ENCODE data around the gene MROH7.

MROH7 gene

DNA sequence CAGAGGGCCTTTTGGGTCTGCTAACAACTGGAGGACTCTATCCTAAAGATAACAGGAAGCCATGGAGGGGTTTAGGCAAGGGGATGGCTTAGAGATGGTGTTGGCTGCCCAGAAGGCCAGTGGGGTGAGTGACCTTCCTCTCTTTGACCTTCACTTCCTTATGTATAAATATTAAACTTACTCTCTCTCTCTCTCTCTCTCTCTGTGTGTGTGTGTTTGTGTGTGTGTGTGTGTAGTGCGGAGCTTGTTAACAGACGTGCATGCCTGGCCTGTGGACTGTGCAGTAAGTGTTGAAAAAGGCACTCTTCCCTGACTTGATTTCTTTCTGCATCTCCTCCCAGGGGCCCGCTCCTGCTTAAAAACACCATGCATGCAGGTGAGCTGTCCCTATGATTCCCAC is 10.0 kb downstream of the MROH7 start:
- DNase-seq (ENCODE audit: low read depth): no peak

DNA sequence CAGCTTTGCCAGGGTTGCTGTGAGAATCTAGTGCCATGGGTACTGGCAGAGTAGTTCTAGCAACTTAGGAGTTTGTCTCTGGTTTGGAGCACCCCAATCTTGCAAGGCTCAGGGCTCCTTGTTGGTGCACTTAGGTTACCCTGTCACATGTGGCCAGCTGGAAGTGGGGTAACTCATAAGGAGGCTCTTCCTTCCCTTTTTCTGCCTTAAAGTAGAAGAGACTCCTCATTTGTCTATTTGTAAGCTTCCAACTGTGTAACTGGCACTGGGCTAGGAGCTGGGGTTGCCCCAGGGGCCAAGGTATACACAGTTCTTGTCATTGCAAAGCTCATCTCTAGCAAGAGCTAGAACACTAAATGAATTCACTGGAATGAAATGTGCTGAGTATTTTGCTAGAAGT is 10.6 kb downstream of the MROH7 start:
- no peak for DNase-seq (ENCODE audit: low read depth)

DNA sequence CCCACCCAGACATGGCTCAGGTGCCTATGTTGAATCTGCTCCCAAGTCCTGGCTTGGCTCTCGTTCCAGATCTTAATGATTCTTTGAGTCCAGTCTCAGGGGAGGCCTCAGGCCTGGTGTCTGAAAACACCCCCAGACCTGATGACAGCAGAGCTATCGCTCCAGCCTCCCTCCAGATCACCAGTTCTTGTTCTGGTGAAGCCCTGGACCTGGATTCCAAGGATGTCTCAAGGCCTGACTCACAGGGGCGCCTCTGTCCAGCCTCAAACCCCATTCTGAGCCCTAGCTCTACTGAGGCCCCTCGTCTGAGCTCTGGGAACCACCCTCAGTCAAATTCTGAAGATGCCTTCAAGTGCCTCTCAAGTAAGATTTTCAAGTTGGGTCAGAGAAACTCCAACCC is 11.4 kb downstream of the MROH7 start:
- no peak for DNase-seq (ENCODE audit: low read depth)

DNA sequence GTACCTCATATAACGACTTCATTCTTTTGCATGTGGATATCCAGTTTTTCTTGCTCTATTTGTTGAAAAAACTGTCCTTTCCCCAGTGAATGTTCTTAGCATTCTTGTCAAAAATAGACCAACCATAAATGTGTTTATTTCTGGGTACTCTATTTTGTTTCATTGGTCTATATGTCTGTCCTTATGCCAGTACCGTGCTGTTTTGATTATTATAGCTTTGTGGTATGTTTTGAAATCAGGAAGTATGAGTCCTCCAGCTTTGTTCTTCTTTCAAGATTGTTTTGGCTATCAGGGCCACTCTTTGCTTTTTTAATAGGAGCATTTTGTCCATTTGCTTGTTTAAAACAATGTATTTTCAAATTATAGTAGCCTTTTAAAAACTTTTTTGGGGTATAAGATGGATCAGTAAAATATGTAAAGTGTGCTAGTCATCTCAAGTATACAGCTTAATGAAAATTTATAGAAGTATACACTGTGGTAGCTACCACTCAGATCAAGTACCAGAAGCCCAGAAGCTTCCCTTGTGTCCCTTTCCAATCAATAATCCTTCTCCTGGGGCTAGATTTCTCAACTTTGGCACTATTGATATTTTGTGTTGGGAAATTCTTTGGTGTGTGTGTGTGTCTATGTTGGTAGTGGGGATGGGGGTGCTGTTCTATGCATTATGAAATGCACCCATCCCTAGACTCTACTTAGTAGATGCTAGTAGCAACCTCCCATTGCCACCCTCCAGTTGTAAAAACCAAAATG is 16.8 kb downstream of the MROH7 start:
- no peak for DNase-seq (ENCODE audit: low read depth)

DNA sequence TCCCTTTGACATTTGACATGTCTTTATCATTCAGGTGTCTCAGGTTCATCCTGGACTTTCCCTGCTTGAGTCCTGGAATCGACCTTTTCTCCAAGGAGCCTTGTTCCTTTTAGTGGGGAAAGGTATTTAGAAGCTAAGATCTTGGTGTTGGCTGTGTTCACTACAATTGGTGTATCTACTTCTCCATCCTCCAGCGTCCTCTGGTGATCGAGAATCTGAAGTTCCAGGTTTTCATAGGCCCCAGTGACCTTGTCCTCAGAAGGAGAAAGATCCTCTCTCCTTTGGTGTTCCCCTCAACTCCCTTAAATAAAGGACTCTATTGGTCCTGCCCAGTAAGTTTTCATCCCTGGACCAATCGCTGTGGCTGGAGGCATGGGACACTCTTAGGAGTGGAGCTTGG is 22.1 kb downstream of the MROH7 start:
- no peak for DNase-seq (ENCODE audit: low read depth)

DNA sequence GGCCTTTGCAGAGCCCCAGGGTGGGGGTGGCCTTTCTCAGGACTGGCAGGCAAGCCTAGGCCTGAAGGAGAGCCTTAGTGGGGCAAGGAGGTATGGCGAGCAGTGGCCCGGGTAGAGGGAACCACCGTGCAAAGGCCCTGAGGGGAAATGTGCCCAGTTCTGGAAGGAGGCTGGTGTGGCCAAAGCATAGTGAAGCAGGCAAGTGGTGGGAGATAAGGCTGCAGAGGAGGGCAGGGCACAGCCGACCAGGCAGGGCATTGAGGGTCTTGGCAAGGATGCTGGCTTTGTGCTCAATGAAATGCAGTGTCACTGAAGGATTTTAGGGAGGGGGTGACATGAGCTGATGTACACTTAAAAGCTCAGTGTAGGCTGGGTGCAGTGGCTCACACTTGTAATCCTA is 22.8 kb downstream of the MROH7 start:
- no peak for DNase-seq (ENCODE audit: low read depth)

DNA sequence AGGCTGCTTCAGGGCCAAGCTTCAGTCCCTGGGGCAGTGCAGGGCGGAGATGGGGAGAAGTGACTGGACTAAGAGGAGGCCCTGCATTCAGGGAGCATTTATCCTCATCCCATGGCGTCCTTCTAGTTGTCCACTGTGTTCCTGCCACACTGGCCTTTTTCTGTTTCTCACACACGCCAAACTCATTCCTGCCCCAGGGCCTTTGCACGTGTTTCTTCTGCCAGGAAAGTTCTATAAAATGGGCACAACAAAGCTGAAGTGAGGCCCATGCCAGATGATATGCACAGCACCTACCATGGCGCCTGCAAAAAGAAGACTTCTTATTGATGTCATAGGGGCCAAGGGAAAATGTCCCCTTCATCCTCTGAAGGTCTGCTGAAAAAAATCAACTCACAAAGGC is 24.3 kb downstream of the MROH7 start:
- DNase-seq (ENCODE audit: low read depth): no peak

DNA sequence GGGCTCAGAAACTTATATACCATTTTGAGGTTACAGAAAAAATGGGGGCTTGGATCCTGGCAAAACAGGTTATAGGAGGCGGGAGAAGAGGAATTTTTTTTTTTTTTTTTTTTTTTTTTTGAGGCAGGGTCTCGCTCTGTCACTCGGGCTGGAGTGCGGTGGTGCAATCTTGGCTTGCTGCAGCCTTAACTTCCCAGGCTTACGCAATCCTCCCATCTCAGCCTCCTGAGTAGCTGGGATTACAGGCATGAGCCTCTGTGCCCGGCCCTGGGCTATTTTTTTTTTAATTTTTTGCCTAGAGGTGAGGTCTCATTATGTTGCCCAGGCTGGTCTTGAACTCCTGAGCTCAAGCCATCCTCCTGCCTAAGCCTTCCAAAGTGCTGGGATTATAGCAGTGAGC is 24.7 kb downstream of the MROH7 start:
- no peak for DNase-seq (ENCODE audit: low read depth)

DNA sequence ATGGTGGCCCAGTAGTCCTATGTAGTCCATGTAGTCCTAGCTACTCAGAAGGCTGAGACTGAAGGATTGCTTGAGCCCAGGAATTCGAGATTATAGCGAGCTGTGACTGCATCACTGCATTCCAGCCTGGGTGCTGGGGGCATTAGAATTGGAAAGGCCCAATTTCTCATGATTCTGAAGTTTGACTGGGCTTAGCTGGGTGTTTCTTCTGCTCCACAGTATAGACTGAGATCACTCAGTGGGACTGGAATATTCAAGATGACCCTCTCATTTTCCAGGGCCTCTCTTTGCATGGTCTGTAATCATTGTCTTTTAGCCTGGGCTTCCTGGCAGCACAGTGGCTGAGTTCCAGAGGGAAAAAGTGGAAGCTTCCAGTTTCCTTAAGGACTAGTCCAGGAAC is 26.2 kb downstream of the MROH7 start:
- no peak for DNase-seq (ENCODE audit: low read depth)

DNA sequence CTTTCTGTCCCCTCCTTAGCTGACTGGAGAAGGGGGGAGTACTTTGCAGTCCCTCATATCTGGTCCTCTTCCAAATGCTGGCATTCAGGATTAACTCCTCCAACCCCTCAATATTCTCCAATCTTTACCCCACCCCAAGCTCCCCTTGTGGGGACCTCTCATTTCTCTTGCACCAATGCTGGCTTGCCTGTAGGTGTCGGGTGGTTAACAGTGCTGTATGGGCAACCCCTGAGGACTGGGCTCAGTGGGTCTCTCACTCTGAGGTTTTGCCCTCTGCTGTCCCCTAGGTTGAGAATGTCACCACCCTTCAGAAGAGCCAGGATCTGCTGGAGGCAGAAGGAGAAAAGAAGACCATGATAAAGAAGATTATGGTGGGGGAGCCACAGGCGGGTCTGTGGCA is 27.0 kb downstream of the MROH7 start:
- no peak for DNase-seq (ENCODE audit: low read depth)

DNA sequence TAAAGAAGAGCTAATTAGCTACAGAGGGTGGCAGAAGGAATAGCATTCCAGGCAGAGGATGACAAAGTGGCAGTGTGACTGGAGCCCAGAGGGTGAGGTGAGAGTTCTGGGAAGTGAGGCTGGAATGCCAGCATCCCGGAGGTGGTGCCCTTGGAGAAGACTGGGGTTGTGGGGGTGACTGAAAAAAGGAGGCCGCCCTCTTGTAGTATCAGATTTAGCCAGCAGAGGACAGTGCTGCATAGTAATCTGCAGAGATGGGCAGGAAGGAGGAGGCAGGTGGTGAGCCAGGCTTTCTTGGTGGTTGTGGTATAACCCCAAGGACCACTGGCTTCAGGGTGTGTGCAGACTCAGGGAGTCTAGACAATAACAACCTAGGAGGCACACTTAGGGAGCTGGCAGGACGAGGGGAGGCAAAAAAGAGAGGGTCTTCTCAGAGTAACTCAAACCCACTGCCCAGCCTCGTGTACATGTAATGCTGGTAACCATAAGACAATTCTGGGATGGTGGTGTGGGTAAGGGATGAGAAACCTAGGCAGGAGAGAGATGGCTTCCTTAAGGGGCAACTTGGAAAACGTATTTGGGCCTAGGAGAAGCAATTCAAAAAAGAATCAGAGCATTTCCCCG is 30.5 kb downstream of the MROH7 start:
- peak; percentile 66 for DNase-seq (ENCODE audit: low read depth)

DNA sequence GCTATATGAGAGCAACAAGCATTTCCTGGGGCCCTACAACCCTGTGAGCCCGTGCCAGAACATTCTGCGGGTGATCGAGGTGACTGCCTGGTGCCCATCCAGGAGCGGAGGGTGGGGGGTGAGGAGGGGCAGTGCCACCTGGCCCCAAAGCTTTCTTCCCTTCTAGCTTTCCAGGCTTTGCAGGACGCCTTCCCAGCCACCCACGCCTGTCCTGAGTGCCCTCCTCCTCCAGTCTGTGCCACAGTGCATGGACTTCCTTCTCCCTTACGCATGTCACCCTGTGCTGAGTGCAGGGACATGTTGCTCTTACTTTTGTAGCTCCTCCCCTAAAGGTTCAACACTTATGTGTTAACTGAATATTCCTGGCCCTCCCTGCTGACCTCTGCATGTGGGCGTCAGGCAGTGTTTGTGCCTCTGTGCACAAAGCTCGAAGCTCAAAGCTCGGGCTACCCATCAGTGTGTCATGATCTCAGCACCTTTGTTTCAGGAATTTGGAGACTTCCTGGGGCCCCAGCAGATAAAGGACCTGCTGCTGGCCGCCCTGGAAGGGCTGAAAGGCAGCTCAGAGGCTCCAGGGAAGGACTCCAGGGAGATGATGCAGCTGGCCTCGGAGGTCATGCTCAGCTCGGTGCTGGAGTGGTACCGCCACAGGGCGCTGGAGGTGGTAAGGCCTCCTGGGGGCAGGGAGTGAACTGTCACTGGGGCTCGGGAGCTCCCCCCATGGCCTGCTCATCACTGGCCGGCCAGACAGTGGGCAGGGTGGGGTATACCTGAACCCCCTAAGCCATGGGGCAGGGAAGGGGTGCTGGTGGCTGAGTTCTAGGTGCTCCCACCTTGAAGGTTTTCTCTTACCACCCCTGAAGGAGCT is 37.4 kb downstream of the MROH7 start:
- DNase-seq (ENCODE audit: low read depth): no peak

DNA sequence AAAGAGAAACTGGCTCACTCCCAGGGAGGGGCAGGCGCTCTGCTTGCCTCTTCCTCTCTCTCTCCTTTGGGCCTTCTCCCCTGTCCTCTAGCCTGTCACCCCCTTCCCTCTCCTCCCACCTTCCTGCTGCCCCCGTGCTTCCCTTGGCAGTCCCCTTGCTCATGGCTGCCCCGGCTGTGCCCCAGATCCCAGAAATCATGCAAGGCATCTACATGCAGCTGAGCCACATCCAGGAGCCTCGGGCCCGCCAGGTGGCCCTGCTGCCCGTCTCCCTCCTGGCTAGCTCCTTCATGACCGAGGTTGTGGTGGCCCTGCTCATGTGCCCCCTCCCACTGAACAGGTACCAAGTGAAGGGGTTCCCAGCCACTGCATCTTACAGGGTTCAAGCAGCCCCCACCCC is 38.1 kb downstream of the MROH7 start:
- DNase-seq (ENCODE audit: low read depth): no peak

DNA sequence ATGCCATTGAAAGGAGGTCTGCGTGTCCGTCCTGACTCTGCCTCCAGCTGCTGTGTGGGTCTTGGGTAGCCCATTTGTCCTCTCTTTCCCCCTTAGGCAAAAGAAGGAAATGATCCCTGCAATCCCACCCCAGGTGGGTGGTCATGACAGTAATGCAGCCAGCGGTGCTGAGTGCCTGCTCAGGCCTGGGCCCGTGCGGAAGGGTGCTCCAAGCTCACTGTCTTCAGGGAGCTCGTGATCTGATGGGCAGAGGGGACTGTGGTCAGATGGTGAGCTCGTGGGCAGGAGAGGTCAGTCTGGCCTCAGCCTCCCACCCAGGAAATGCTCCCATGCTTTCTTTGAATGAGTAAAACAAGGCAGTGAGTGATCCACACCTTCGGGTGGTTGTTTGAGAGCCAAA is 38.8 kb downstream of the MROH7 start:
- DNase-seq (ENCODE audit: low read depth): no peak

DNA sequence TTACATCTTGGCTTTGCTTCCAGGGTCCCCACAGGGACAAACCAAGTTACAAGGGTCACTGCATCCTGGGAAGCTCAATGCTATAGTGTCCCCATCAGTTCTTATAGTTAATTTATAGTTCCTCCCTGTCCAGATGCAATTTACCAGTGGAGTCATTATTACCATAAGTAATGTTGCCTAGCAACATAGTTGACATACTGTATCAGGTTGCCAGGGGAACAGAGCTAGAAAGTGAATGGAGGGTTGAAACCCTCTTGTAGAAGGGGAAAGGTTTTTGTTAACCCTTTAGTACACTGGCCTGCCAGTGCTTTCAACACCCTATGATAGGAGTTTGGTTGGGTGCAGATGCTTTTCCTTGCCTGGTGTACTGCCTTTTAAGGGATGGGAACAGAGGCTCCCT is 39.8 kb downstream of the MROH7 start:
- no peak for DNase-seq (ENCODE audit: low read depth)

DNA sequence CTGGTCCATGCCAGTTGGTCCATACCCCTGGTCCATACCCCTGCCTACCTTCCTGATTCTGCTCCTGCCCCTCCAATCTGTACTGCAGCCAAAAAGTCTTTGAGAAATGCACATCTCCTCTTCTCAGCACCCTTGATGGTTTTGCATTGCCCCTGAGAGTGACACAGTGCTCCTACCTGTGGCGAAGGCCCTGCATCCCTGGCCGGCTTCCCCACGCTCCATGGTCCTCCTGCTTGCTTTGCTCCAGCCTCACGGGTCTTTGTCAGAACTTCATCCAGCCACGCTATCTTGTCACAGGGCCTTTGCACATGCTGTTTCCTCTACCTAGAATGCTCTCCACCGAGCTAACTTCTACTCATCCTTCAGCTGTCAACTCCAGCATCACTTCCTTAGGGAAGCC is 41.9 kb downstream of the MROH7 start:
- no peak for DNase-seq (ENCODE audit: low read depth)

DNA sequence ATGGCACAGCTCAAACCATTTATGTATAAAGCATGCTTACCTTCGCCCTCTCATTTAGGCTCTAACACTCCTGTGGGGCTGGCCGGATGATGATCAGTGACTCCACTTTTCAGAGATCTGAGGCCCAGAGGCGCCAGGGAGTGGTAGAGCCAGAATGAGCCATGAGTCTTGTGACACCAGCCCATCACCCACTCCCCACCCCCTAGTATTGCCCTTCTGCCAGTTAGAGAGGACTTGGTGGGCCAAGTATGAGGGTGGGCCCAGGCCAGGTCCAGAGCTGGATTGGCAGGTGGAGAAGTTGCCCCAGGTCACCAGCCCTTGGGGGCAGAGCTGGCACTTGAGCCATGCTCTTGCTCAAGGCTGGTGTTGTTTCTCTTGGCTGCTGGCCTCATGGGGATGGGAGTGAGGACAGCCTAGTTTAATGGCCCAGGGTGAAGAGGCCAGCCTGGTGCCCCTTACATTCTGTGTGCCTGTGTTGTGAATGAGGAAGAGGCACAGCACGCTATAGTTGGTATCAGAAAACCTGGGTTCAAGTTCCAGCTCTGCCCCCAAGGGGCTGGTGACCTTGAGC is 43.8 kb downstream of the MROH7 start:
- no peak for DNase-seq (ENCODE audit: low read depth)

DNA sequence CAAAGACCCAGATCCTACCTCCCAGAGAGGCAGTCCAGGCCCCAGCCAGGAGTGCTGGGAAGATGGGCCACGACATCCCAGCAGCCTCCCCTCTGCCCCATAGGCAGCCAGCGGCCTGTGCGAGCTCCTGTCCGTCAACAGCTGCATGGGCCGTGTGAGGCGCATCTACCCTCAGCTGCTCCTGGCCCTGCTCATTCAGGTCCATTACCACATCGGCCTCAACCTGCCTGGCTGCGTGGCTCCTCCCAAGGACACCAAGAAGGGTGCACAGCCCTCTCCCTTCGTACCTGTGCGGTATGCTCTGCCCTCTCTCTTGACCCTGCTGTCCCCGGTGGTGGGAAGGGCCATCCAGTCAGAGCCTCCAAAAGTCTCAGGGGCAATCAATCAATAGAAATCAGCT is 44.6 kb downstream of the MROH7 start:
- DNase-seq (ENCODE audit: low read depth): no peak

DNA sequence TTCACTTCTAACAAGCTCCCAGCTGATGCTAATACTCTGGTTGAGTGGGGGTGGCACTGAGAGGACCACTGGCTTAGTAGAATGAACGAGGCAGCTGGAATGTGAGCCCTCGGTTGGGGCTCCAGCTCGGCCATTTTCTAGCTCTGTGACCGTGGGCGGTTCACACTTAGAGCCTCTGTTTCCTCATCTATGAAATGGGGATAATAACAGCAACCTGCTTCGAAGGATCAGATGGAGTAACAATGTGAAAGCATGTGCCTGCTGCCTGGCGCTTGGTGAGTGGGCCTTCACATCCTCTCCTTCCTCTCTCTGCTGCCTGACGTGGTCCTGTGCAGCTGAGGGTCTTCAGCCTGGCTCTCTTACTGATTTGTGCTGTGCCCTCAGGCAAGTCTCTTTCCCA is 53.2 kb downstream of the MROH7 start:
- no peak for DNase-seq (ENCODE audit: low read depth)

DNA sequence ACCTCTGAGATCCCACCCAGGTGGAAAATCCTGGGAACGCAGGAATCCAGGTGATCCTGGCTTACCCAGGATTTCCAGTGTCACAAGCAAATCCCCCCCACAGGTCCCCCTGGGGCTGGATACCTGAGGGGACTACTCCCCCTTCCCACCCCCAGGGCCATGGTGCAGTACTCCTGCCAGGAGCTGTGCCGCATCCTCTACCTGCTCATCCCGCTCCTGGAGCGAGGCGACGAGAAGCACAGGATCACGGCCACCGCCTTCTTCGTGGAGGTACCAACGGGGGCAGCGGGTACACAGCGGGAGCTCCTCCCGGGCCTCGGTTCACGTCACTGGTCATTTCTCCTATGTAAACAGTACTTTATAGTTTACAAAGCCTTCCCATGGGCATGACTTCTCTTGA is 53.6 kb downstream of the MROH7 start:
- no peak for DNase-seq (ENCODE audit: low read depth)

DNA sequence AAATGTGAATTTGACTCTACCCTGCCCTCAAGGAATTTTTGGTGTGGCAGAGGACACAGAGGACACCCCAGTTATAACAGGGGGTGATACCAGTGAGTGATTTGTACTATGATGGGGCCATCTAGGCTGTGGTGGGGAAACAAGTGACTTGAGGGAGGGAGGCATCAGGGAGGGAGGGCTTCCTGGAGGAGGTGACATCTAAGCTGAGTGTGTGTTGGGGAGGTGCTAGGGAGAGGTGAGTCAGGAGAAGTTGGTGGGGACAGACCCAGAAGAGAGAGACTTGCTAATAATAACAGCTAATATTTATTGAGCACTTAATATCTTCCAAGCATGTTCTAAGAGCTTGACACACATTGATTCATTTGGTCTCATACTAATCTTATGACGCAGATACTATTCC is 54.2 kb downstream of the MROH7 start:
- no peak for DNase-seq (ENCODE audit: low read depth)

DNA sequence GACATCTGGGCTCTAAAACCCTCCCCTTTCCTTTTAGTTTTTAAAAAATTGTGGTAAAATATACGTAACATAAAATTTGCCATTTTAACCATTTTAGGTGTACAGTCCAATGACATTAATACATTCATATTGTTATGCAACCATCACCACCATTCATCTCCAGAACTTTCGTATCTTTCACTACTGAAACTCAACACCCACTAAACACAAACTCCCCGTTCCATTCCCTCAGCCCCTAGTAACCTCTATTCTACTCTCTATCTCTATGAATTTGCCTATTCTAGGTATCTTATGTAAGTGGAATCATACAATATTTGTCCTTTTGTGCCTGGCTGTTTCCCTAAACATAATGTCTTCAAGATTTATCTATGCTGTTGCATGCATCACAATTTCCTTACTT is 54.7 kb downstream of the MROH7 start:
- DNase-seq (ENCODE audit: low read depth): no peak

DNA sequence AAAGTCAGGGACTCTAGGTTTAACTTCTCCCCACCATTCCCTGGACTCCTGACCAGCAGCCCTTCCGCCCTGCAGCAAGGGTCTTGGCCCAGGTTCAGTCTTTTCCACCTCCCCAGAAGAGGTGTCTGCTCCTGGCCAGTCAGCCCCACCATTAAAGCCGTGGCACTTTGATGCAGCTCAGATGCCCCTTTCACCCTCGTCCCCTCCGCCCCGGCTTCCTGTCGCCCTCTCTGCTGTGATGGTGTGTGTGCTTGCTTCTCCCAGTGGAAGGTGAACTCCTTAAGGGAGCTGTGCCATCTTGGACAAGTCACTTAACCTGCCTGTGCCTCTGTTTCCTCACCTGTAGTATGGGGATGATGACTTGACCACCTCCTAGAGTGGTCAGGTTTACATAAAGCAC is 56.3 kb downstream of the MROH7 start:
- DNase-seq (ENCODE audit: low read depth): no peak

All from activated T-cell treated with anti-CD3 and anti-CD28 coated beads for 48 hours (primary cell).